ENCODE results near the gene ACADM.

The ACADM gene

DNA sequence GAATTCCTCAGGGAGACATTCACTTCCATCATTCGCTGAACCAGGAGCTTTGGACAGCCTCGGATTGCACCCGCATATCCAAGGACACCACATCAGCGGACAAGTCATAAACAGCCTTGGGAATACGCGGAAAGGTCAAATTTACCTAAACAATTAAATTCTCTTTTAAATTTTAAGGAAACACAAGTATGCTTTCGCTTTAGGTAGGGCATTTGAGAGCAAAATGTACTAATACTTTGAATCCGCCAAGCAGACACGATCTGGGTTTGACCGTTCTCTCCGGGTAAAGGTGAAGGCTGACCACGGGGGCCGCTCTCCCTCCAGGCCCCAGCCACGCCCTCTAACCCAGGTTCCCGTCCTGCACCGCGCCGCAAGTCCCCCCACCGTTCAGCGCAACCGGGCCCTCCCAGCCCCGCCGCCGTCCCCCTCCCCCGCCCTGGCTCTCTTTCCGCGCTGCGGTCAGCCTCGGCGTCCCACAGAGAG is 479 bp upstream of the ACADM start:
- Histone ChIP-seq H3K23ac (ENCODE audit: low read depth, low read length, poor library complexity) (peak overlapping the region; percentile 99), H3K4me2 (ENCODE audit: insufficient read depth, low read length, poor library complexity, severe bottlenecking) (peak overlapping the region; percentile 45), H2AFZ (ENCODE audit: low read length) (peak overlapping the region; percentile 97), H4K91ac (ENCODE audit: low read depth, low read length, poor library complexity) (no peak overlapping the region), H4K8ac (ENCODE audit: low read depth, low read length) (no peak overlapping the region), H3K18ac (ENCODE audit: low read length) (peak overlapping the region; percentile 99), H3K9me3 (replicated peaks in 1 of 2; ENCODE audit: control insufficient read depth in 2 of 2, insufficient read depth in 1 of 2, low read depth in 1 of 2, low read length in 2 of 2) (peaks cover 0 to 3% of the 10 kb centered on the region in 2 donors), H3K4ac (ENCODE audit: low read length) (no peak overlapping the region), H2AK5ac (ENCODE audit: low read depth, low read length) (no peak overlapping the region), H2BK15ac (ENCODE audit: low read length) (peak overlapping the region; percentile 64), H3K4me3 (ENCODE audit: low read length in 2 of 2) (peak overlapping the region; percentile 90 to 93), H3K27me3 (ENCODE audit: control insufficient read depth in 3 of 3, insufficient read depth in 3 of 3, low read depth in 1 of 3, low read length in 3 of 3) (no peaks in the 10 kb centered on the region), H3K4me1 (ENCODE audit: control insufficient read depth in 2 of 2, insufficient read depth in 1 of 2, low read depth in 1 of 2, low read length in 2 of 2) (peaks cover 1 to 6% of the 10 kb centered on the region in 2 donors), H2BK12ac (ENCODE audit: low read length) (no peak overlapping the region), H3K14ac (ENCODE audit: low read length) (peak overlapping the region; percentile 71), H3K79me1 (ENCODE audit: low read depth, low read length) (no peaks in the 10 kb centered on the region), H2BK5ac (ENCODE audit: low read length) (peak overlapping the region; percentile 94), H3K36me3 (replicated peaks in 1 of 2; ENCODE audit: control insufficient read depth in 2 of 2, insufficient read depth in 2 of 2, low read length in 2 of 2) (peaks cover 0 to 9% of the 10 kb centered on the region in 2 donors), H2BK120ac (ENCODE audit: low read depth, low read length) (no peak overlapping the region), H3K27ac (replicated peaks; ENCODE audit: low read length) (peak overlapping the region; percentile 99), H3K9ac (ENCODE audit: low read depth, low read length, poor library complexity) (peak overlapping the region; percentile 91)
- DNase-seq (ENCODE audit: low spot score) = no peak
- WGBS, 2 donors (ENCODE audit: extremely low coverage in 2 of 2, insufficient read length in 2 of 2, insufficient replicate concordance in 1 of 2) = no CpG with 5 or more reads among the region's 30 CpGs

DNA sequence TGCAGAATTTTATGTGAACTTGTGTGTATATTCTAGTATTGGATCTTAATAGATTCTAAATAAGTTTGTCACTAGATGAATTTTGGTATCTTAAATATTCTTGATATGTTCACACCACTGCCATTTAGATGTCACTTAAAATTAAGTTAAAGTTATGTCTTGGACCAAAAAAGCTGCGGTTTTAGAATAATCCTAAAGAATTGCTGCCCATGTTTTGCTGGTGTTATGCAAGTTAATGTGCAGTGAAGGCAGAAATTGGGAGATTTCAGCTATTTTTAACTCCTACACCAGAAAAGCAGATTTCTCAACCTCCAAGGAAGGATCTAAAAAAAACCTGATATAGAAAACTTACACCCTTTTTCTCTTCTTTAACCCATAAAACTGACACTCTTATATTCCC is 757 bp downstream of the ACADM start:
- Histone ChIP-seq H3K9me3 (replicated peaks in 1 of 2; ENCODE audit: control insufficient read depth in 2 of 2, insufficient read depth in 1 of 2, low read depth in 1 of 2, low read length in 2 of 2) (peaks cover 0 to 3% of the 10 kb centered on the region in 2 donors), H2BK12ac (ENCODE audit: low read length) (no peak overlapping the region), H3K14ac (ENCODE audit: low read length) (no peak overlapping the region), H3K4me3 (ENCODE audit: low read length in 2 of 2) (peak overlapping the region in 1 of 2 donors; percentile 90), H3K4me2 (ENCODE audit: insufficient read depth, low read length, poor library complexity, severe bottlenecking) (no peak overlapping the region), H3K79me1 (ENCODE audit: low read depth, low read length) (no peaks in the 10 kb centered on the region), H3K36me3 (replicated peaks in 1 of 2; ENCODE audit: control insufficient read depth in 2 of 2, insufficient read depth in 2 of 2, low read length in 2 of 2) (peaks cover 0 to 12% of the 10 kb centered on the region in 2 donors), H3K18ac (ENCODE audit: low read length) (no peak overlapping the region), H3K27ac (replicated peaks; ENCODE audit: low read length) (no peak overlapping the region), H4K8ac (ENCODE audit: low read depth, low read length) (no peak overlapping the region), H4K91ac (ENCODE audit: low read depth, low read length, poor library complexity) (no peak overlapping the region), H2AK5ac (ENCODE audit: low read depth, low read length) (no peak overlapping the region), H3K4ac (ENCODE audit: low read length) (no peak overlapping the region), H3K9ac (ENCODE audit: low read depth, low read length, poor library complexity) (no peak overlapping the region), H3K23ac (ENCODE audit: low read depth, low read length, poor library complexity) (no peak overlapping the region), H2BK120ac (ENCODE audit: low read depth, low read length) (no peak overlapping the region), H2BK5ac (ENCODE audit: low read length) (no peak overlapping the region), H3K4me1 (ENCODE audit: control insufficient read depth in 2 of 2, insufficient read depth in 1 of 2, low read depth in 1 of 2, low read length in 2 of 2) (peaks cover 1 to 6% of the 10 kb centered on the region in 2 donors), H3K27me3 (ENCODE audit: control insufficient read depth in 3 of 3, insufficient read depth in 3 of 3, low read depth in 1 of 3, low read length in 3 of 3) (no peaks in the 10 kb centered on the region), H2BK15ac (ENCODE audit: low read length) (no peak overlapping the region), H2AFZ (ENCODE audit: low read length) (peak overlapping the region; percentile 97)
- DNase-seq (ENCODE audit: low spot score) = no peak
- WGBS, 2 donors (ENCODE audit: extremely low coverage in 2 of 2, insufficient read length in 2 of 2, insufficient replicate concordance in 1 of 2) = no CpG with 5 or more reads among the region's 1 CpG

DNA sequence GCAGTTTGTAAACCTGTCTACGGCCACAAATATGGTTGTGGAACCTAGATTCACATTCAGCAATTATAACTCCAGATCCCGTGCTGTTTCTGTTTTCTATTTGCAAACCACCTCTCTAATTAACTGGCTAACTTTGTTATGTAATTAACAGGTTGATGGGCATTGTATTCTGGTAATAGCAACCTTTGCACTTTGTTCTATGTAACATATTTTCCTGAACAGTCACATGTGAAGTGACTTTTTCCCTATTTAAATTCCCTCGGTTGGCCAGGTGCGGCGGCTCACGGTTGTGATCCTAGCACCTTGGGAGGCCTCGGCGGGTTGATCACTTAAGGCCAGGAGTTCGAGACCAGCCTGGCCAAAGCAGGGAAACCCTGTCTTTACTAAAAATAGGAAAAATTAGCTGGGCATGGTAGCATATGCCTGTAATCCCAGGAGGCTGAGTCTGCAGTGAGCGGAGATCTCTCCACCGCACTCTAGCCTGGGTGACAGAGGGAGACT is 1.4 kb downstream of the ACADM start:
- Histone ChIP-seq H3K4me2 (ENCODE audit: insufficient read depth, low read length, poor library complexity, severe bottlenecking) (no peak overlapping the region), H4K91ac (ENCODE audit: low read depth, low read length, poor library complexity) (no peak overlapping the region), H2AFZ (ENCODE audit: low read length) (no peak overlapping the region), H3K18ac (ENCODE audit: low read length) (no peak overlapping the region), H2BK12ac (ENCODE audit: low read length) (no peak overlapping the region), H2BK120ac (ENCODE audit: low read depth, low read length) (no peak overlapping the region), H3K27me3 (ENCODE audit: control insufficient read depth in 3 of 3, insufficient read depth in 3 of 3, low read depth in 1 of 3, low read length in 3 of 3) (no peaks in the 10 kb centered on the region), H3K23ac (ENCODE audit: low read depth, low read length, poor library complexity) (no peak overlapping the region), H3K4ac (ENCODE audit: low read length) (no peak overlapping the region), H3K14ac (ENCODE audit: low read length) (no peak overlapping the region), H3K4me3 (ENCODE audit: low read length in 2 of 2) (peak overlapping the region in 1 of 2 donors; percentile 90), H3K36me3 (replicated peaks in 1 of 2; ENCODE audit: control insufficient read depth in 2 of 2, insufficient read depth in 2 of 2, low read length in 2 of 2) (peaks cover 0 to 12% of the 10 kb centered on the region in 2 donors), H4K8ac (ENCODE audit: low read depth, low read length) (no peak overlapping the region), H3K9me3 (replicated peaks in 1 of 2; ENCODE audit: control insufficient read depth in 2 of 2, insufficient read depth in 1 of 2, low read depth in 1 of 2, low read length in 2 of 2) (peaks cover 0 to 3% of the 10 kb centered on the region in 2 donors), H2BK15ac (ENCODE audit: low read length) (no peak overlapping the region), H3K27ac (replicated peaks; ENCODE audit: low read length) (no peak overlapping the region), H3K79me1 (ENCODE audit: low read depth, low read length) (no peaks in the 10 kb centered on the region), H2AK5ac (ENCODE audit: low read depth, low read length) (no peak overlapping the region), H3K9ac (ENCODE audit: low read depth, low read length, poor library complexity) (no peak overlapping the region), H2BK5ac (ENCODE audit: low read length) (no peak overlapping the region), H3K4me1 (ENCODE audit: control insufficient read depth in 2 of 2, insufficient read depth in 1 of 2, low read depth in 1 of 2, low read length in 2 of 2) (peaks cover 1 to 6% of the 10 kb centered on the region in 2 donors)
- DNase-seq (ENCODE audit: low spot score) = no peak
- WGBS, 2 donors (ENCODE audit: extremely low coverage in 2 of 2, insufficient read length in 2 of 2, insufficient replicate concordance in 1 of 2) = no CpG with 5 or more reads among the region's 11 CpGs

DNA sequence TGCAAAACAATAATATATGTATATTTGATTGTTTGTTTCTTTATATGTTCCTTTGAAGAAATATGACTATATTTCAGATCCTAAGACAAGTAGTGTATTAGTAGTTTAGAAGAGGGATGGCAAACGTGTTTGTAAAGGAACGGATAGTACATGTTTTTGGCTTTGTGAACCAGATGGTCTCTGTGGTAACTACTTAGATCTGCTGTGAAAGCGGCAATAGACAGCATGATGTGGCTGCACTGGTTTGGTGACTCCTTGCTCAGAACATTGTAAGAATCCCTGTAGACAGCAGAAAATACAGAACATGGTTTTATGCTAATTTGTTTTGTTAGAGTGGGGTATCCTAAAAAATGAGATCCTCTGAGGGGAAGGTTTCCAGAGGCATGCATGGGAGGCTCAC is 3.1 kb downstream of the ACADM start:
- H3K9ac ChIP-seq (ENCODE audit: low read depth, low read length, poor library complexity) = no peak overlapping the region
- no peak overlapping the region for H3K27ac ChIP-seq (replicated peaks; ENCODE audit: low read length)
- no peak overlapping the region for H4K91ac ChIP-seq (ENCODE audit: low read depth, low read length, poor library complexity)
- H2AK5ac ChIP-seq (ENCODE audit: low read depth, low read length) = no peak overlapping the region
- H3K18ac ChIP-seq (ENCODE audit: low read length) = no peak overlapping the region
- no peak overlapping the region for H2AFZ ChIP-seq (ENCODE audit: low read length)
- H2BK12ac ChIP-seq (ENCODE audit: low read length) = no peak overlapping the region
- H3K4me3 ChIP-seq (ENCODE audit: low read length in 2 of 2) = no peak overlapping the region
- no peak for DNase-seq (ENCODE audit: low spot score)
- no CpG with 5 or more reads among the region's 3 CpGs for WGBS, 2 donors (ENCODE audit: extremely low coverage in 2 of 2, insufficient read length in 2 of 2, insufficient replicate concordance in 1 of 2)
- H3K14ac ChIP-seq (ENCODE audit: low read length) = no peak overlapping the region
- H3K4me2 ChIP-seq (ENCODE audit: insufficient read depth, low read length, poor library complexity, severe bottlenecking) = no peak overlapping the region
- peaks cover 0 to 26% of the 10 kb centered on the region in 2 donors for H3K36me3 ChIP-seq (replicated peaks in 1 of 2; ENCODE audit: control insufficient read depth in 2 of 2, insufficient read depth in 2 of 2, low read length in 2 of 2)
- H3K23ac ChIP-seq (ENCODE audit: low read depth, low read length, poor library complexity) = no peak overlapping the region
- H3K27me3 ChIP-seq (ENCODE audit: control insufficient read depth in 3 of 3, insufficient read depth in 3 of 3, low read depth in 1 of 3, low read length in 3 of 3) = no peaks in the 10 kb centered on the region
- no peak overlapping the region for H2BK120ac ChIP-seq (ENCODE audit: low read depth, low read length)
- H2BK5ac ChIP-seq (ENCODE audit: low read length) = no peak overlapping the region
- peaks cover 1 to 6% of the 10 kb centered on the region in 2 donors for H3K4me1 ChIP-seq (ENCODE audit: control insufficient read depth in 2 of 2, insufficient read depth in 1 of 2, low read depth in 1 of 2, low read length in 2 of 2)
- H3K4ac ChIP-seq (ENCODE audit: low read length) = no peak overlapping the region
- no peak overlapping the region for H4K8ac ChIP-seq (ENCODE audit: low read depth, low read length)
- H3K9me3 ChIP-seq (replicated peaks in 1 of 2; ENCODE audit: control insufficient read depth in 2 of 2, insufficient read depth in 1 of 2, low read depth in 1 of 2, low read length in 2 of 2) = peaks cover 0 to 3% of the 10 kb centered on the region in 2 donors
- no peak overlapping the region for H2BK15ac ChIP-seq (ENCODE audit: low read length)
- H3K79me1 ChIP-seq (ENCODE audit: low read depth, low read length) = no peaks in the 10 kb centered on the region
